ENCODE data around the gene SLC41A2.

- TF ChIP-seq POLR2A (IDR thresholded peaks at IDR 0.05; ENCODE audit: low read depth, low read length) (no peak), POLR2AphosphoS5 (IDR thresholded peaks at IDR 0.05; ENCODE audit: low read depth, low read length) (no peak)
Measured at GRCh38 chr12:104997541-104997940, 39.5 kb upstream of the SLC41A2 start.

Data from GM12892 (cell line).